ENCODE measurements around the gene TMEM201. TPM values are rescaled to one million over a fixed set of nuclear protein-coding genes. Genes with fewer than 3 reads are reported as not detected.

The TMEM201 gene
- polyA plus RNA-seq, 1 of the 3 experiments (the other 2 are of a cell fraction), result 8.2 TPM

GRCh38 chr1:9593147-9593491 lies 4.4 kb downstream of the TMEM201 start:
- no peak for DNase-seq
- 50% methylated on average over 2 of the region's 9 CpGs for WGBS (ENCODE audit: low lambda C conversion rate)
- Histone ChIP-seq H3K79me2 (ENCODE audit: insufficient read depth) (peaks cover 63% of the 10 kb centered on the region), H3K4me1 (ENCODE audit: control insufficient read depth in 1 of 2, insufficient read depth in 2 of 2, low read depth in 1 of 2, low read length in 1 of 2) (peaks cover 26 to 76% of the 10 kb centered on the region in 2 experiments; a peak in 3 of 4 replicates), H3K9ac (peak overlapping the region; percentile 34; the same call in 1 of the 2 replicates), H3K9me2 (no peaks in the 10 kb centered on the region), H3K9me3 (no peaks in the 10 kb centered on the region), H3K4me2 (peak overlapping the region; percentile 63; the same call in 1 of the 2 replicates), H4K20me1 (ENCODE audit: insufficient read depth) (peaks cover 32% of the 10 kb centered on the region; the same call in 1 of the 2 replicates), H3K27ac (ENCODE audit: low read depth in 2 of 2, low read length in 1 of 2) (peak overlapping the region; percentile 45 to 93), H3F3A (replicated peaks; ENCODE audit: insufficient read depth) (no peaks in the 10 kb centered on the region), H3K36me3 (replicated peaks in 1 of 2; ENCODE audit: control insufficient read depth in 1 of 2, insufficient read depth in 2 of 2, low read length in 1 of 2) (peaks cover 0 to 15% of the 10 kb centered on the region in 2 experiments), H2AFZ (ENCODE audit: low read depth) (no peak overlapping the region), H3K4me3 (ENCODE audit: low read depth in 2 of 2, low read length in 1 of 2) (no peak overlapping the region), H3K27me3 (ENCODE audit: insufficient read depth) (no peaks in the 10 kb centered on the region)
- TF ChIP-seq FOXM1 (IDR thresholded peaks at IDR 0.05; ENCODE audit: low read depth) (no peak), ZBTB33 (IDR thresholded peaks at IDR 0.05; ENCODE audit: borderline replicate concordance, low read depth) (no peak), FOSL2 (IDR thresholded peaks at IDR 0.05; ENCODE audit: borderline replicate concordance, low read depth) (no peak), FOXJ3 (CRISPR knock-in tag; IDR thresholded peaks at IDR 0.05) (0 out of 2 replicates have a peak, but pooled peaks have one; percentile 38), MXI1 (IDR thresholded peaks at IDR 0.05; ENCODE audit: low read depth, low read length) (no peak)
- ChIA-PET CTCF (interaction anchor here (1.0 to 7.0 kb wide), 4 partner anchors 10 to 98 kb away, joined by 4 to 51 read pairs (median 6); no protein-coding TSS in a partner anchor), POLR2A (interaction anchor here (1.0 to 1.6 kb wide), 3 partner anchors 10 to 19 kb away, joined by 3 to 5 read pairs (median 4); no protein-coding TSS in a partner anchor)

DNA sequence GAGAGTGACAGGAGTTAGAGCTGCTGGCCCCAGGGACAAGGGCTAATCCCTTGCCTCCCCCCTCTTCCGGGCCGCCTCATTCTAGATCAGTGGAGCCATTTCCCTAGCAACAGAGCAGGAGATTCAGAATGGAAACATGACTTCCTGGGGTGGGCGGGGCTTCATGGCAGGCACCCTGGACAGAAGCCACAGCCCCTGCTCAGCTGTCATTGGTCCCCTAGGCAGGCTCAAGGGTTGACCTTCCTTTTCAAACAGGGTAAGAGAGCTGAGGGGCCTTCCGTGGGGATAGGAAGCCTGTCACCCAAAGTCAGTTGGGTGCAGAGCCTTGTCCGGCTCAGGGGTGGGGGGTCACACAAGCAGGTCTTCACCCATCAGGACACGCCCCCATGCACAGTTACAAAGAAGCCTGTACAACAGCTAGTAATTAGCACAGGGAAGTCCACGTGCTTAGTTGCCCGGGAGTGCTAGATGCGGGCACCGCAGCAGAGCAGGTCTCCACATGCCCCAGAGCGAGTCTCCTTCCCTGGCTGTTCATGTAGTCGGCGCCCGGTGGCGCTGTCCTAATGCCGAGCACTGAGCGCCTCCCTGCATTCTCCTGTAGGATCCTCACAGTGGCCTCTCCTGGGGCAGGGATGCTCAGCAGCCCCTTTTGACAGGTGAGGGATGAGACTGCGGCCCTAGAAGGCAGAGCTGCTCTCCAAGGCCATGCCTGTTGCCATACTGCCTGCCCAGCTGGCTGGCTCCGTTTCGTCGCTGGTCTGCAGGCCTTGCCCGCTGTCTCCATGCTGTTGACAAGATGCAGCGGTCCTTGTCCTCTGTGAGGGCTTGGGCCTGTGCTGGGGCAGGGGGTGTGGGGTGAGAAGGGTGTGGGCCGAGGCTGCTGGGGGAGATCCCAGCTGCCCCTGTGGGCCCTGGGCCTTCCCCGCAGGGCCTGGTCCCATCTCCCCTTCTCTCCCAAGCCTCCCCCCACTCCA lies 5.1 kb downstream of the TMEM201 start:
- CTCF ChIA-PET, result interaction anchor here (0.9 to 7.0 kb wide), 5 partner anchors 10 to 99 kb away, joined by 4 to 51 read pairs (median 5); no protein-coding TSS in a partner anchor
- Histone ChIP-seq H3K36me3 (replicated peaks in 1 of 2; ENCODE audit: control insufficient read depth in 1 of 2, insufficient read depth in 2 of 2, low read length in 1 of 2) (peaks cover 0 to 19% of the 10 kb centered on the region in 2 experiments), H3K9me3 (no peaks in the 10 kb centered on the region), H3K4me1 (ENCODE audit: control insufficient read depth in 1 of 2, insufficient read depth in 2 of 2, low read depth in 1 of 2, low read length in 1 of 2) (peaks cover 26 to 76% of the 10 kb centered on the region in 2 experiments; a peak in 3 of 4 replicates), H3K79me2 (ENCODE audit: insufficient read depth) (peaks cover 63% of the 10 kb centered on the region), H3K27ac (ENCODE audit: low read depth in 2 of 2, low read length in 1 of 2) (peak overlapping the region; percentile 45 to 93), H3K9me2 (no peaks in the 10 kb centered on the region), H3K27me3 (ENCODE audit: insufficient read depth) (no peaks in the 10 kb centered on the region), H3K9ac (peak overlapping the region; percentile 34; the same call in 1 of the 2 replicates), H3K4me2 (peak overlapping the region; percentile 63; the same call in 1 of the 2 replicates), H3K4me3 (ENCODE audit: low read depth in 2 of 2, low read length in 1 of 2) (no peak overlapping the region; a peak in 1 of 4 replicates), H4K20me1 (ENCODE audit: insufficient read depth) (peaks cover 32% of the 10 kb centered on the region; the same call in 1 of the 2 replicates), H3F3A (replicated peaks; ENCODE audit: insufficient read depth) (no peaks in the 10 kb centered on the region), H2AFZ (ENCODE audit: low read depth) (no peak overlapping the region)
- 47% methylated on average over 3 of the region's 25 CpGs for WGBS (ENCODE audit: low lambda C conversion rate)
- POLR2A ChIA-PET, result interaction anchor here (1.0 to 1.6 kb wide), 2 partner anchors 9 to 18 kb away, joined by 3 to 4 read pairs; no protein-coding TSS in a partner anchor
- peak; percentile 93 for DNase-seq
- TF ChIP-seq PBX3 (IDR thresholded peaks at IDR 0.05) (no peak), EZH2phosphoT487 (IDR thresholded peaks at IDR 0.05; ENCODE audit: borderline replicate concordance, low read depth) (no peak), MXI1 (IDR thresholded peaks at IDR 0.05; ENCODE audit: low read depth, low read length) (peak; percentile 76), SIN3A (IDR thresholded peaks at IDR 0.05; ENCODE audit: borderline replicate concordance, low read depth, low read length) (no peak), TEAD4 (IDR thresholded peaks at IDR 0.05; ENCODE audit: borderline replicate concordance, insufficient read depth) (no peak), EP300 (IDR thresholded peaks at IDR 0.05; ENCODE audit: borderline replicate concordance in 1 of 2, low read depth in 1 of 2, low read length in 1 of 2) (0 out of 4 replicates have a peak, but pooled peaks of 1 of the 2 experiments have one; percentile 25), RFX5 (IDR thresholded peaks at IDR 0.05; ENCODE audit: low read length) (peak; percentile 91), JUND (IDR thresholded peaks at IDR 0.05) (no peak), USF2 (IDR thresholded peaks at IDR 0.05; ENCODE audit: borderline replicate concordance, low read depth, low read length) (no peak), ELF1 (IDR thresholded peaks at IDR 0.05) (no peak), NFIC (IDR thresholded peaks at IDR 0.05; ENCODE audit: borderline replicate concordance) (no peak)
- TF ChIP-seq, protein P1, sequence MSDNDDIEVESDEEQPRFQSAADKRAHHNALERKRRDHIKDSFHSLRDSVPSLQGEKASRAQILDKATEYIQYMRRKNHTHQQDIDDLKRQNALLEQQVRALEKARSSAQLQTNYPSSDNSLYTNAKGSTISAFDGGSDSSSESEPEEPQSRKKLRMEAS (IDR thresholded peaks at IDR 0.05; ENCODE audit: low read depth), result no peak
- TF ChIP-seq, protein P2, sequence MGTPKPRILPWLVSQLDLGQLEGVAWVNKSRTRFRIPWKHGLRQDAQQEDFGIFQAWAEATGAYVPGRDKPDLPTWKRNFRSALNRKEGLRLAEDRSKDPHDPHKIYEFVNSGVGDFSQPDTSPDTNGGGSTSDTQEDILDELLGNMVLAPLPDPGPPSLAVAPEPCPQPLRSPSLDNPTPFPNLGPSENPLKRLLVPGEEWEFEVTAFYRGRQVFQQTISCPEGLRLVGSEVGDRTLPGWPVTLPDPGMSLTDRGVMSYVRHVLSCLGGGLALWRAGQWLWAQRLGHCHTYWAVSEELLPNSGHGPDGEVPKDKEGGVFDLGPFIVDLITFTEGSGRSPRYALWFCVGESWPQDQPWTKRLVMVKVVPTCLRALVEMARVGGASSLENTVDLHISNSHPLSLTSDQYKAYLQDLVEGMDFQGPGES (IDR thresholded peaks at IDR 0.05; ENCODE audit: low read depth, low read length), result no peak
- TF ChIP-seq, protein P3, sequence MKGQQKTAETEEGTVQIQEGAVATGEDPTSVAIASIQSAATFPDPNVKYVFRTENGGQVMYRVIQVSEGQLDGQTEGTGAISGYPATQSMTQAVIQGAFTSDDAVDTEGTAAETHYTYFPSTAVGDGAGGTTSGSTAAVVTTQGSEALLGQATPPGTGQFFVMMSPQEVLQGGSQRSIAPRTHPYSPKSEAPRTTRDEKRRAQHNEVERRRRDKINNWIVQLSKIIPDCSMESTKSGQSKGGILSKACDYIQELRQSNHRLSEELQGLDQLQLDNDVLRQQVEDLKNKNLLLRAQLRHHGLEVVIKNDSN (IDR thresholded peaks at IDR 0.05; ENCODE audit: borderline replicate concordance, low read depth), result no peak

Data from SK-N-SH (cell line).